Measurements from ENCODE around the gene ZDBF2.

Gene ZDBF2

GRCh38 chr2:206230060-206230762 is 44.3 kb upstream of the ZDBF2 start (continued):
- TF ChIP-seq OVOL3 (tag by site-specific recombination; IDR thresholded peaks at IDR 0.05): peak; percentile 61; the same call in 1 of the 2 replicates
- peak; percentile 96 for TF ChIP-seq ZNF610 (tag by site-specific recombination; IDR thresholded peaks at IDR 0.05; ENCODE audit: borderline replicate concordance)
- no peak for TF ChIP-seq PRDM2 (tag by site-specific recombination; IDR thresholded peaks at IDR 0.05; ENCODE audit: borderline replicate concordance)
- TF ChIP-seq SCRT1 (tag by site-specific recombination; IDR thresholded peaks at IDR 0.05; ENCODE audit: borderline replicate concordance): peak; percentile 94
- no peak for TF ChIP-seq ZNF621 (tag by site-specific recombination; IDR thresholded peaks at IDR 0.05)
- TF ChIP-seq ZNF175 (tag by site-specific recombination; IDR thresholded peaks at IDR 0.05): no peak
- TF ChIP-seq YY2 (tag by site-specific recombination; IDR thresholded peaks at IDR 0.05): no peak
- TF ChIP-seq GLI2 (tag by site-specific recombination; IDR thresholded peaks at IDR 0.05; ENCODE audit: borderline replicate concordance, low read depth): peak; percentile 92
- no peak for TF ChIP-seq ZNF157 (tag by site-specific recombination; IDR thresholded peaks at IDR 0.05)
- peak; percentile 91 for TF ChIP-seq ZNF561 (tag by site-specific recombination; IDR thresholded peaks at IDR 0.05; ENCODE audit: borderline replicate concordance)
- 0 out of 2 replicates have a peak, but pooled peaks have one; percentile 25 for TF ChIP-seq ZNF623 (tag by site-specific recombination; IDR thresholded peaks at IDR 0.05)
- peak; percentile 98 for TF ChIP-seq ZNF843 (tag by site-specific recombination; IDR thresholded peaks at IDR 0.05)
- TF ChIP-seq ZNF148 (tag by site-specific recombination; IDR thresholded peaks at IDR 0.05; ENCODE audit: borderline replicate concordance): no peak
- TF ChIP-seq ZNF645 (tag by site-specific recombination; IDR thresholded peaks at IDR 0.05): no peak
- no peak for TF ChIP-seq GLI4 (tag by site-specific recombination; IDR thresholded peaks at IDR 0.05)
- no peak for TF ChIP-seq SP2 (tag by site-specific recombination; IDR thresholded peaks at IDR 0.05)
- no peak for TF ChIP-seq ZFP3 (tag by site-specific recombination; IDR thresholded peaks at IDR 0.05; ENCODE audit: low read depth)
- peak; percentile 77 for TF ChIP-seq ZNF2 (tag by site-specific recombination; IDR thresholded peaks at IDR 0.05)
- TF ChIP-seq ZFP69B (tag by site-specific recombination; IDR thresholded peaks at IDR 0.05): peak; percentile 72; the same call in 1 of the 2 replicates
- peak; percentile 68 for TF ChIP-seq ZNF335 (tag by site-specific recombination; conservative IDR thresholded peaks at IDR 0.05)
- no peak for TF ChIP-seq HOXC10 (CRISPR knock-in tag; IDR thresholded peaks at IDR 0.05)
- no peak for TF ChIP-seq ZNF114 (tag by site-specific recombination; IDR thresholded peaks at IDR 0.05)
- no peak for TF ChIP-seq ZNF777 (tag by site-specific recombination; IDR thresholded peaks at IDR 0.05; ENCODE audit: borderline replicate concordance)
- no peak for TF ChIP-seq ZNF223 (tag by site-specific recombination; IDR thresholded peaks at IDR 0.05)
- TF ChIP-seq ZNF549 (tag by site-specific recombination; IDR thresholded peaks at IDR 0.05): no peak
- TF ChIP-seq SCRT2 (tag by site-specific recombination; IDR thresholded peaks at IDR 0.05): peak; percentile 94
- TF ChIP-seq ZXDB (tag by site-specific recombination; IDR thresholded peaks at IDR 0.05): peak; percentile 89
- no peak for TF ChIP-seq ZBTB10 (tag by site-specific recombination; IDR thresholded peaks at IDR 0.05)
- no peak for TF ChIP-seq ZNF292 (tag by site-specific recombination; IDR thresholded peaks at IDR 0.05; ENCODE audit: borderline replicate concordance, low read depth)
